GM12801 (cell line): ENCODE measurements around the gene SLC4A1.

ENCODE experiments used
- TF ChIP-seq, protein P1 (sequence below): IDR thresholded peaks from one replicate; pipeline ENCODE4 v1.5.1; 2011; ENCODE audit warnings: control low read depth; ENCODE audit not compliant: insufficient read length; ENCODE audit errors: extremely low read depth

Gene SLC4A1

GRCh38 chr17:44304651-44305050 is 36.7 kb upstream of the SLC4A1 start:
- TF ChIP-seq, protein P1, sequence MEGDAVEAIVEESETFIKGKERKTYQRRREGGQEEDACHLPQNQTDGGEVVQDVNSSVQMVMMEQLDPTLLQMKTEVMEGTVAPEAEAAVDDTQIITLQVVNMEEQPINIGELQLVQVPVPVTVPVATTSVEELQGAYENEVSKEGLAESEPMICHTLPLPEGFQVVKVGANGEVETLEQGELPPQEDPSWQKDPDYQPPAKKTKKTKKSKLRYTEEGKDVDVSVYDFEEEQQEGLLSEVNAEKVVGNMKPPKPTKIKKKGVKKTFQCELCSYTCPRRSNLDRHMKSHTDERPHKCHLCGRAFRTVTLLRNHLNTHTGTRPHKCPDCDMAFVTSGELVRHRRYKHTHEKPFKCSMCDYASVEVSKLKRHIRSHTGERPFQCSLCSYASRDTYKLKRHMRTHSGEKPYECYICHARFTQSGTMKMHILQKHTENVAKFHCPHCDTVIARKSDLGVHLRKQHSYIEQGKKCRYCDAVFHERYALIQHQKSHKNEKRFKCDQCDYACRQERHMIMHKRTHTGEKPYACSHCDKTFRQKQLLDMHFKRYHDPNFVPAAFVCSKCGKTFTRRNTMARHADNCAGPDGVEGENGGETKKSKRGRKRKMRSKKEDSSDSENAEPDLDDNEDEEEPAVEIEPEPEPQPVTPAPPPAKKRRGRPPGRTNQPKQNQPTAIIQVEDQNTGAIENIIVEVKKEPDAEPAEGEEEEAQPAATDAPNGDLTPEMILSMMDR, result no peak

DNA sequence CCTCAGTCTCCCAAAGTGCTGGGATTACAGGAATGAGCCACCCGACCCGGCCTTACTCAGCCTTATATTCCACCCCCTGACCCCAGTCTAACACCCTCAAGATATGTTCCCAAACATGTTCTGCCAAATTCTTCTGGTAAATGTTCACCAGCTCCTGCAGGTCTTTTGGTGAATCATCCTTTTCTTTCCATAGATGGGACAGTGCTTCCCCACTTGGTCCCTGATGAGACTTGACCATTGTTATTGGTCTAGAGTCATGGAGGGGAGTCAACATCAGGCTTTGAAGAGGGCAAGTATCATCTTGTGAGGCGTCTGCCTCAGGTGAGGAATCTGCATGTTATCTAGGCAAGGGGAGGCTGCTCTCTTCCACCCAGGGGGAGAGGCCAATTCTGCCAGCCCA is 30.0 kb upstream of the SLC4A1 start:
- TF ChIP-seq, protein P1, result no peak

DNA sequence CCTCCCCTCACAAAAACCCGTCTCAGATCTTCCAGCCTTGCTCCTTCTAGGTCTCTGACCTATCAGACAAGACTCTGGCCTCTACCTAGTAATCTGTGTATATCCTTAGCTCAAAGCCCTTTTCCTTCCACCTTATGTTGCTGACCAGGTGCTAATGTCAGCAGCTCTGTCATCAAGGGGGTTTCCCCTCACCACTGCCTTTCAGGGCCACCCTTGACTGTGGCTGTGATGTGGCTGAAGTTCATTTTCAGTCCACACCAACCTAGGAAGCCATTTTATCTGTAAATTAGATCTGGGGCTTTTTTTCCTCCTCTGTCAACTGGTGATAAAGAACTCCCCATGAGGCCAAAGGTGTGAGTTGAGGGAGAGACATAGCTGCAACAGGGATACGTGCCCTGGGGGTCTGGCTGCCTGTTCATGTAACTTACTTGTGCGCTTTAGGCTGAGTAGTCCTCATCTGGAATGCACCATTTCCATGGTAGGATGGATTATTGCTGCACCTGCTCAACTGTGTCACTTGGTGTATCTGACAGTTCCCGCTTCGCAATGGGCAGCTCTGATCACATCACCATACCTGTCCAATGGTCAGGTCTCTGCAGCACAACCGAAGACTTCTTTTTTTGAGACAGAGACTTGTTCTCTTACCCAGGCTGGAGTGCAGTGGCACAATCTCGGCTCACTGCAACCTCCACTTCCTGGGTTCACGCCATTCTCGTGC is 25.7 kb upstream of the SLC4A1 start:
- TF ChIP-seq, protein P1, result no peak

DNA sequence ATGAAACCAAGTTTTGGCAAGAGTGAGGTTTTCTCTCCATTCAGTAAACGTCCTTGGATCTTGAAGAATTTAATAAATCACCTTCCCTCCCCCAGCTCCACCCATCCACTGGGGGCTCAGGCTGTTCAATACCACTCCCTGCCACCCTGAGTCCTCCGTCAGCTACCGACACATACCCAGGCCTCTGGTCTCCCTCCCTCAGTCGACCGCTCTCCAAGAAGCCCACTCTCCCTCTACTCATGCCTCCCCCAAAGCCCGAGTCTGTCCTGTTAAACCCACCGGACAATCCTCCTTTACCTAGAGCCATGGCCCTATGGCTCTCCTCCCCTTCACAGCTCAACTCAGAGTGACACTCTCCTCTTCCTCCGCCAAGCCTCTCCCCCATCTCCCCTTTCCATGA is 19.7 kb upstream of the SLC4A1 start:
- TF ChIP-seq, protein P1, result no peak

DNA sequence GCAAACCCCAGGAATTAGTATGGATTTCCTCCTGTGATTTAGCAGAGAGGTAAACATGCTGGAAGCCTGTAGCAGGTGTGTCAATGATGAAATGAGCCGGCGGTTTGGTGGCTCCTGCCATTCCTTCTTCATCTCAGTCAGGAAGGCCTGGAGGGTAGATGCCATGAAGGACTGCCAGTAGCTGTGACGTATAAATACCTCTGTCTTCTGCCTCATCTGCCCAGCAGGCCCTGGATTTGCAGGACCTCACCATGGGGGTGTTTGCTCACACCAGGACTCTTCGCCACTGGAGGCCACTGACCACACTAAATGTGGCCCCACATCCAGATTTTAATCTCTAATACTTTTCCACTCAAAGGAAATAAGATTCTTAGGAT is 16.1 kb upstream of the SLC4A1 start:
- TF ChIP-seq, protein P1, result no peak

DNA sequence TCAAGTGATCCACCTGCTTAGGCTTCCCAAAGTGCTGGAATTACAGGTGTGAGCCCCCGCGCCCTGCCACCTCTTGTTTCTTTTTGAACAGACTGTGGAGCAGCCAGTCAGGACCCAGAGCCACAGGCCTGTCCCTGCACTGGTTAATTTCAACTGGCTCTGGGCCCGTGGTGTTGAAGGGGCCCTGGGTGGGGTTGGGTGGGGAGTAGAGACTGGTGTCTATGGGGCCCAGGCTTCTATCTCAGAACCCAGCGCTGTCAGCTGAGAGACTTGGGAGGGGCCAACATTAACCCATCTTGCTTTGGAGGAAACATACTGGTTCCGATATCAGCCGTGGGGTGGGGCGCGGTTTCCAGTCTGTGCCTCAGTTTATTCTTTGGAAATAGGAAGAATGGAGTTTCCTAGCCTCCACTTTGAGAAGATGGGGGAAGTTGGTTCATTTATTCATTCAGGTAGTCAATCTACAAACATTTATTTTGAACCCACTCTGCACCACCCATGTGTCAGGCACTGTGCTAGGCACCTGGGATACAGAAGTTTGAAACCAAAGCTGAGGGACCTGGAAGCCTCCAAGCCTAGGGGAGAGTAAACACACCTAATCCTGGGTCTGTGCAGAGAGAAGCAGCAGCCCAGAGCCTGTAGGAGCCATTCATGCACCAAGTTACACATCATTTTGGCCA is 15.5 kb upstream of the SLC4A1 start:
- TF ChIP-seq, protein P1, result no peak

DNA sequence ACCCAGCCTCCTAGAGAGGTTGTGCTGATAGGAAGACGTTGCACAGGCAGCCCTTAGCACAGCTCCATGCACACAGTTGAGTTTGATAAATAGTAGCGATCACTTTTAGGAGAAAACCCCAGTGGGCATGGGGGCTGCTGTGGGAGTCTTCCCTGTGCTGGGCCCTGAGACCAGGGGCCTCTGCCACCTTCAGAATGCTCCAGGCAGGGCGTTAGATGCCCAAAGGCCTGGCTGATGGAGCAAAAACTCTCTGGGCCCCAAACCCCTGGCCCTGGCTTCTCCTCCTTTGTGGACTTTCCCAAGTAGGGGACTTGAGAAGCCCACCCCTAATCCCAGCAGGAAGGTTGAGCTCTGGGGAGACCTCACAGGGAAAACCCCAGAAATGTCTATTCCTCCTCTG is 14.3 kb upstream of the SLC4A1 start:
- TF ChIP-seq, protein P1, result no peak
